ENCODE results near the gene PER1. TPM values are rescaled to one million over a fixed set of nuclear protein-coding genes. Genes with fewer than 3 reads are reported as not detected.

PER1 gene
- total RNA-seq, 1 experiment from 2014 or later, result 36.5 TPM

DNA sequence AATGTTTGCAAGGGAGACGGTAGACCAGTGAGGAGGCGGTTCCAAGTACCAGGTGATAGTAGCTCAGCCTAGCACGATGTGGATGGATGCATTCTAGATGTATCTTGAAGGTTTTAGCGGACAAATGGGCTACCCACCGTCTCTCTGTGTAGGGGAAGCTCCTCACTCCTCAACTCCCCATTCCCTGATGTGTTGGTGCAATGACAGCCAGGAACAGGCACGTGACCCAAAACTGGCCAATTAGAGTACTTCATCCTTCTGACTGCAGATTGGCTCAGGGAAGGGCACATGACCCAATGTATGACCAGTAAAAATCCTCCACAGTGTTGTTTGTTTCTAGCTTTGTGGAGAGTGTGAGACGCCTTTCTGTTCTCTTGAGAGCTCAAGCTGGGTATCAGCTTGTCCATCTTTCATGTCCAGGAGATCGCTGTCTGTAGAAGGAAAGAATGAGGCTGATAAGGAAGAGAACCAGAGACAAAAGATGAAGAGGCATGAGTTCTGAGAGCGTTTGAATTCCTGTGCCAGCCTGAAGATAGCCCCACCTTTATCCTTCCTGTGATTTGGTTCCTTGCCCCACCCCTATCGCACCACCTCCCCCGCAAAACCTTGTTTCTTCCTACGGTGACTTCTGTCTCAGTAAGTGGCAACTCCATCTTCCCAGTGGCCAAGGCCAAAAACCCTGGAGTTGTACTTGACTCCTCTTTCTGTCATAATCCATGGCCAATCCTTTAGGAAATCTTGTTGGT lies 40.0 kb upstream of the PER1 start:
- H2AK5ac ChIP-seq (ENCODE audit: insufficient read length, low read length), result no peak overlapping the region
- no CpG with 5 or more reads among the region's 12 CpGs for WGBS (ENCODE audit: extremely low coverage, insufficient read length, low lambda C conversion rate)
- H3K27me3 ChIP-seq (ENCODE audit: insufficient read depth, low read length), result peaks cover 2% of the 10 kb centered on the region; the same call in 1 of the 2 replicates
- no peak overlapping the region for H2BK20ac ChIP-seq (ENCODE audit: low read depth, low read length, poor library complexity, severe bottlenecking)
- H2BK15ac ChIP-seq (ENCODE audit: low read depth, low read length), result no peak overlapping the region
- H3K9ac ChIP-seq (ENCODE audit: extremely low read depth, insufficient read length, low read length), result peak overlapping the region; percentile 48
- H4K8ac ChIP-seq (replicated peaks; ENCODE audit: insufficient read length, low read depth, low read length), result no peak overlapping the region
- H3K18ac ChIP-seq (ENCODE audit: insufficient read length, low read depth, low read length), result peak overlapping the region; percentile 6
- peaks cover 9% of the 10 kb centered on the region; the same call in 1 of the 2 replicates for H3K4me1 ChIP-seq (ENCODE audit: insufficient read depth, low read length)
- Mint-ChIP-seq H3K27ac (no peak overlapping the region), H3K4me1 (peaks cover 8 to 15% of the 10 kb centered on the region in 2 experiments), H3K27me3 (ENCODE audit: low read depth) (peaks cover 8% of the 10 kb centered on the region), H3K4me3 (no peak overlapping the region), H3K9me3 (no peaks in the 10 kb centered on the region), H3K36me3 (ENCODE audit: insufficient read depth in 1 of 3, low read depth in 3 of 3) (no peaks in the 10 kb centered on the region)
- H2BK12ac ChIP-seq (ENCODE audit: insufficient read length, low read depth, low read length), result no peak overlapping the region
- H4K91ac ChIP-seq (ENCODE audit: insufficient read length, low read depth, low read length), result no peak overlapping the region
- DNase-seq, result peak; percentile 97
- no peak overlapping the region for H2BK120ac ChIP-seq (ENCODE audit: low read depth, low read length, poor library complexity, severe bottlenecking)
- no peak overlapping the region for H2BK5ac ChIP-seq (ENCODE audit: insufficient read length, low read length)
- H3K56ac ChIP-seq (ENCODE audit: insufficient read length, low read depth, low read length), result no peak overlapping the region
- no peaks in the 10 kb centered on the region for H3K79me1 ChIP-seq (ENCODE audit: insufficient read depth, low read depth, low read length, poor library complexity, severe bottlenecking)
- peak overlapping the region; percentile 23 for H3K27ac ChIP-seq (ENCODE audit: insufficient read length, low read depth, low read length)
- peaks cover 10% of the 10 kb centered on the region for H3K23me2 ChIP-seq (ENCODE audit: insufficient read length, low read depth, low read length, poor library complexity, severe bottlenecking)
- H3K9me3 ChIP-seq (ENCODE audit: control insufficient read depth, low read depth, low read length), result no peaks in the 10 kb centered on the region
- no peak overlapping the region for H3K23ac ChIP-seq (ENCODE audit: insufficient read length, low read depth, low read length)
- H3K14ac ChIP-seq (ENCODE audit: insufficient read depth, low read length), result no peak overlapping the region
- H4K20me1 ChIP-seq (ENCODE audit: control insufficient read depth, insufficient read depth, insufficient read length), result peaks cover under 1% of the 10 kb centered on the region
- no peak overlapping the region for H3T11ph ChIP-seq (ENCODE audit: low read length)
- H4K5ac ChIP-seq (ENCODE audit: insufficient read length, low read depth, low read length), result no peak overlapping the region
- peak overlapping the region; percentile 62 for H3K4me2 ChIP-seq (ENCODE audit: insufficient read depth, insufficient read length, low read length)
- no peak overlapping the region for H2AFZ ChIP-seq (ENCODE audit: low read length)
- no peaks in the 10 kb centered on the region for H3K79me2 ChIP-seq (ENCODE audit: insufficient read depth, low read length)
- TF ChIP-seq, protein P1, sequence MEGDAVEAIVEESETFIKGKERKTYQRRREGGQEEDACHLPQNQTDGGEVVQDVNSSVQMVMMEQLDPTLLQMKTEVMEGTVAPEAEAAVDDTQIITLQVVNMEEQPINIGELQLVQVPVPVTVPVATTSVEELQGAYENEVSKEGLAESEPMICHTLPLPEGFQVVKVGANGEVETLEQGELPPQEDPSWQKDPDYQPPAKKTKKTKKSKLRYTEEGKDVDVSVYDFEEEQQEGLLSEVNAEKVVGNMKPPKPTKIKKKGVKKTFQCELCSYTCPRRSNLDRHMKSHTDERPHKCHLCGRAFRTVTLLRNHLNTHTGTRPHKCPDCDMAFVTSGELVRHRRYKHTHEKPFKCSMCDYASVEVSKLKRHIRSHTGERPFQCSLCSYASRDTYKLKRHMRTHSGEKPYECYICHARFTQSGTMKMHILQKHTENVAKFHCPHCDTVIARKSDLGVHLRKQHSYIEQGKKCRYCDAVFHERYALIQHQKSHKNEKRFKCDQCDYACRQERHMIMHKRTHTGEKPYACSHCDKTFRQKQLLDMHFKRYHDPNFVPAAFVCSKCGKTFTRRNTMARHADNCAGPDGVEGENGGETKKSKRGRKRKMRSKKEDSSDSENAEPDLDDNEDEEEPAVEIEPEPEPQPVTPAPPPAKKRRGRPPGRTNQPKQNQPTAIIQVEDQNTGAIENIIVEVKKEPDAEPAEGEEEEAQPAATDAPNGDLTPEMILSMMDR (conservative IDR thresholded peaks at IDR 0.05), result no peak
- H3K4ac ChIP-seq (ENCODE audit: low read depth, low read length), result no peak overlapping the region
